ENCODE results near the gene METTL8.
"Not testable (repeated sequence)": the region's sequence is repeated elsewhere in the genome, so short reads cannot be mapped to it uniquely, and the experiment has no call there.

Gene METTL8

DNA sequence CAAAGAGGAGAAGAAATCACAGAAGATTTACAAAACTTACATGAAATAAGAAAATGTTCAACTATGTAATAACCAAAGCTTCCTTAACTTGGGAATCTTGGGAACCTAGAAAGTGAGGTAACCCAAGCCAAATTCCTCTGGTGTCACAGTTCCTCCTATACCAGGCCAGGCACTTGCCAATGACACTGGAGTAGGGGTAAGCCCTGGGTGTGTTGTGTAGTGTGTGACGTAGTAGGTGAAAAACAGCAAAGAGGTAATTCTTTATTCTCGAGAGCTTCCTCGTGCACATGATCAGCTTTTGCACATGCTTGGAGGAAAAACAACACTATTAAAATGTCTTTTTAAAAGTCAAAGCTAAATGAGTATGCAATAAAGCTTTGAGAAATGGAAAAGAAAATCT, 118.0 kb downstream of the METTL8 start:
- DNase-seq, result no peak

GRCh38 chr2:171312182-171312581, 121.6 kb downstream of the METTL8 start:
- not testable (repeated sequence) for DNase-seq

- DNase-seq, result not testable (repeated sequence)
These were observed 122.2 kb downstream of the METTL8 start for GRCh38 chr2:171311589-171311988.

DNA sequence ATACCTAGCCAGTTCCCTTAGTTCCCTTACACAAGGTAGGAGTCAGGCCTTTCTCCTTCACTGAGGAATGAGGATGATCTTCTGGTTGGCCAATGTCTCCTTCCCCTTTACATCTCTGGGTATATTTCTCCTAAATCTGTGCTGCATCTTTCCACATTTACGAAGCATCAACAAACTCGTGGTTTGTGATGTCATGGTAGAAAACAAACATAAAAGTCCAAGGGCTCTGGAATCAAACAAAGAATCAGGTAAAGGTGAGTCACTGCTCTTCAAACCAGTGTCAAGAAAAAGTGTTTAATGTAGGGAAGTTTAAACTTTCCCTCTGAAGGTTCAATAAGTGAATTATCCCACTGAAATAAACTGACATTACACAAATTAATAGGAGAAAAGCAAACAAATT, 122.9 kb downstream of the METTL8 start:
- no peak for DNase-seq

- no peak for DNase-seq
These were observed 124.1 kb downstream of the METTL8 start for GRCh38 chr2:171309455-171310286.

GRCh38 chr2:171308280-171309054, 125.3 kb downstream of the METTL8 start:
- no peak for DNase-seq

DNA sequence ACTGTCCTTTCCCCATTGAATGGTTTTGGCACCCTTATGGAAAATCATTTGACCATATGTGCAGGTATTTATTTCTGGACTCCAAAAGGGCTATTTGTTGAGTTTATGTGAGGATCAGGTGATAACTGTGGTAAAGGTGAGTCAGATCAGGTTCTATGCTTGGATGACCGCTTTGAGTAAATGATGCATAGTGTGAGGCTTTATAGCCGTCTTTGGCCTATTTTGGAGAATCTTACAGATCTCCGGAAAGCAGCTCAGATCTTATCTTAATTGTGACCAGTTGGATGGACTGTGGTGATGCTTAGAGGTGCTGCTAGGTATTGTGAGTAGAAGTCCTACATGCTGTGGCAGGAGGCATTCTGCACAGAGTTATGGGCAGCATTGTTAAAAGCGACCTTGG, 126.2 kb downstream of the METTL8 start:
- DNase-seq, result no peak

- DNase-seq, result no peak
These were observed 135.8 kb downstream of the METTL8 start for GRCh38 chr2:171297956-171298355.

DNA sequence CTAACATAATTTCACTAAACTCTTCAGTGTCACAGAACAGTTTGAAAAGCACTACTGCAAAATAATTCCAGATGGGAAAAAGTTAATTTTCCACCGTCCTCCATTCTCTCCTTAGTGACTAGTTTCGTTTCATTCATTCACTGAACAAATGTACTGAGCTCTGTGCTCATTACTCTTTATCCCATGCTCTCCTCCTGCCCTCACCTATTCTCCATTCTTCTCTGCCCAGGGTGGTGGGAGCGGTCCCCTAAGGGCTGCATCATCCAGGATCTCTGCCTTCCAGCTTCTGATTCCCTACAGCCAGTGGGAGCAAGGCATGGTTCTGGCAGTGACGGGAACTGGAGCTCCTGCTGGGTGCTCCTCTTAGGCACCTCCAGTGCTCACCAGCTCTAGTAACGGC, 139.2 kb downstream of the METTL8 start:
- DNase-seq, result no peak

DNA sequence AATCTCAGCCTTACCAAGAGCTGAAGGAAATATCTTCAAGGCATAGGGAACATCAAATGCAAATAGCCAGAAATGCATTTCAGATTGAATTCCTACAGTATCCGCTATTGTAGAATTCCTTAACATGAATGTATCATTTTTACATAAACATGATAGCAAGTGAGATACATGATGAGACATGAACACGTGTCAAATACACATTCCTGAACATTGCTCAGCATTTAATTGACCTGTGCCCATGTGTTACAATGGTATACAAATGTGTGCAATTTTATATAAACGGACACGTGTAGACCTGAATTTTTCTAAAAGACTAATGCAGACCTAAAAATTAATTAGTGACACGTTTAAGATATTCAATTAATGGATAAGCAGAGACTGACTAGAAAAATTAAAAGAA, 140.1 kb downstream of the METTL8 start:
- no peak for DNase-seq

DNA sequence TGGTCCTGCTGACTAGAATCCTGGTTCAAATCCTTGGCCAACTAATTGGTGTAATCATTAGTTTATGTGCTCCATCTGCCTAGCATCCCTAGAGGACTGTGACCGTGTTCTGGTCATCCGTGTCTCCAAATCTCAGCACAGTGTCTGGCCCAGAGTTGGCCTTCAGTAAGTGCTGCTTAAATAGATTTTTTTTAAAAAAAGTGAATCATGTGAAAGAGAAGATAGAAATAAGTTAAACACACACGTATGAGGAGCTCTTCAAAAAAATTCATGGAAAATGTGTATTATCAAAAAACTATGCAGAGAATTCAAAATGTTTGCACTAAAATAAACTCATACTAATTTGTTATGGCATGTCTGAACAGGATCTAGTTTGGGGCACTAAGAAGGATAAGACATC, 143.8 kb downstream of the METTL8 start:
- DNase-seq, result no peak

GRCh38 chr2:171289316-171289715, 144.5 kb downstream of the METTL8 start:
- no peak for DNase-seq

DNA sequence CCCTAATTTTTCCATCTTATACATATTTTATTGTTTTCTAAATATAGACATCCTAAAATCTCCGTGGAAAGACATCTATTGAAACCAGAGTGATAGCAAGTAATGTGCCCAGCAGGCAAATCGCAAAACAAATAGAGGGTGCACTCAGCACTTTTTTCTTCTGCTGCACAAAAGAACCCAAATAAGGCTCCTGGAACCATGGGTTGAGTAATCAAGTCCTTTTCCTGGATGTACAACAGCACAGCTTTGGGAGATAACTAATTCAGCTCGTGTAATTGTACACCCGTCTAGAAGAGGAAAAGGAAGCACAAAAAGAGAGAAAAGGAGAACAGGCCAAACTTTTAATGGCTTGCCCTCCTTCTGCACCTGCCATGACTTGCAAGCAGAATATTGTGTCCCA, 146.2 kb downstream of the METTL8 start:
- DNase-seq, result no peak

GRCh38 chr2:171287036-171287571, 146.7 kb downstream of the METTL8 start:
- DNase-seq, result no peak

- no peak for DNase-seq
These were observed 152.7 kb downstream of the METTL8 start for GRCh38 chr2:171281110-171281509.

DNA sequence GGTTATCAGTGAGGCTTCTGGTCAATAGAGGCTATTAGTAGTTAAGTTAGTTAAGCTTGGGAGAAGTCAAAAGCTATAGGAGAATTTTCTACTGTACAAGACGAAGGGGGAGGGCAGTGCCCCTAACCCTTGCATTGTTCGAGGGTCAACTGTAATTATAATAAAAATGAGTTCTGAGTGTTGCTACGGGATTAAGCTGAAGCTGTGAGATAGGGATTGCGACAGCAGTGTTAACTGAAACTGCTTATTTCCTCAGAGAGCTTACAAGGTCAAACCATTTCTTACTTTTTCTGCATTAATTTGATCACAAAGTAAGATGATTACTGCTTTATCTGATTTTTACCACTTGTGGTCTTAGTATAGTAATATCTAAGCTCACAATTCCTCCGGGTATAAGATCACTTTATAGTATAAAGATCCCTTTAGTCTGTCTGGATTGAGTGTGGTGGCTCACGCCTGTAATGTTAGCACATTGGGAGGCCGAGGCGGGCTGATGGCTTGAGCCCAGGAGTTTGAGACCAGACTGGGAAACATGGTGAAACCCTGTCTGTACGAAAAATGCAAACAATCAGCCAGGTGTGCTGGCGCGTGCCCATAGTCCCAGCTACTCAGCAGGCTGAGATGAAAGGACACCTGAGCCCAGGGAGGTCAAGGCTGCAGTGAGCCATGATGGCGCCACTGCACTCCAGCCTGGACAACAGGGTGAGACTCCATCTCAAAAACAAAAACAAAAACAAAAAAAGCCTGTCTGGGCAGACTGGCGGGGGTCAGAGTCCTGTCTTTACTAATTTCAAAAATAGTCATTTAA, 153.6 kb downstream of the METTL8 start:
- no peak for DNase-seq

DNA sequence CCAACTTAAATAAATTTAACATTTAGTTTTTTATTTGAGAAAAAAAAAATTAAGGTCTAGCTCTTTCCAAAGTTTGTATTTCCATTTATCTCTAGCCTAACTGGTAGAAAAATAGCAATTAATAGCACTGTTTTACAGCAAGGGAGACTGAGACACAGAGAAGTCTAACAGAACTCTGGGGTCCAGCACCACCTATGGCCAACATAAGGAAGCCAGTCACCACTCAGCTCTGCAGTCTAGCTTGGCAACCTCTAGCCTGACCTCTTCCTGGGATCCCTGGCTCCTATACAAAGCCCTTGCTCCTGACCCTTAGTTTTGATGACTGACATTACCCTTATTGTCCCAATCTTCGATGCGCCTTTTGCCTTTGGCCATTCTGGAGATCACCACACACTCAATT, 159.0 kb downstream of the METTL8 start:
- no peak for DNase-seq

DNA sequence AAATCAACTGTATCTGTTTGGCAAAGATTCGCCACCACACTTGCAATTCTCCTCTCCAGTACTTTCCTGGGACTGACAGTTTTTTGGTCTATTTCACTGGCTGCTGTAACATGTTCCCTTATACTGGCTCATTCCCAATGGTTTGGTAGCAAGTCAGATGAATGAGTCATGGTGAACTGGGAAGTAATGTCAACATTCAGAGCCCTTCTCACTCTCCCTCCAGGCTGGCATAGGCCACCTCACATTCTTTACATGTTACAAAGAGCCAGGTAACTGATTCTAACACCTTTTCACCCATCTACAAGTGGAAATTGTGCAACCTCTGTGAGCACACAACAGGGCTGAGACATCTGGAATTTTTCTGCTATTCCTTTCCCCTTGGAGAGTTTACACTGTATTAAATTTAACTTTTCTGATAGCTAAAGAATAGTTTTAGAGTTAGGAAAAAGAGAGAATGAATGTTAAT, 161.8 kb downstream of the METTL8 start:
- peak in 1 of 56 donors; percentile 0 for DNase-seq

GRCh38 chr2:171271386-171271785, 162.4 kb downstream of the METTL8 start:
- DNase-seq, result no peak

DNA sequence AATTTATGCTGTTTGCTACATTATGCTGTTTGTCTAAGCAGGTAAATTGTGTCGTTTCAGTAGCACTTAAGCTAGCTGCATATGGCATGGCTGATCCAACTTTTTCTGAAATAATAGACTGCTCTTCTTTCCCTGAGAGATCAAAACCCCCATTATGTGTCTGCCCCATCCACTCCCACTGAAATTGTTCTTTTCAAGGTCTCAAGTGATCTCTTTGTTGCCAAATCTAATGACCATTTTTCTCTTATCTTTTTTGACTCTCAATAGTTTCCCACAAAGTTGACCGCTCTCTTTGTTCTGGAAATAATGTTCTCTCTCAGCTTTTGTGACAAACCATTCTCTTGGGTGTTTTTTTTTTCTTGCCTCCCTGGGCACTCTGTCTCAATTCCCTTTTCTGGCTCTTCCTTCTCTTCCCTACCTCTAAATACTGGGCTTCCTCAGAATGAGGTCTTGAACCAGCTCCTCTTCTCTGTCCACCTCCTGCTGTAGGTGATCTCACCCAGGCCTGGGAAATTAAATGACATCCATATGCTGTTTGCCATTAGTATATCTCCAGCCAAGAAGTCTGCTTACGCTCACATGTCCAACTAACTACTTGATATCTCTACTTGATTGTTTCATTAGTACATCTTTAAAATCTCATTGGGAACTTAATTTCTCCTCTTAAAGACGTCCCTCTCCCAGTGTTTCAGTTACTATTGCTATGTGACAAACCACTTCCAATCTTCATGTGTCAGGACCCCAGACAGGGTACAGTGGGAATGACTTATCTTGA, 165.7 kb downstream of the METTL8 start:
- no peak for DNase-seq

All from nucleus accumbens (tissue), 56 donors.